GM06990 (cell line): Measurements from ENCODE around the gene DPPA5.
"Not testable (repeated sequence)": the region's sequence is repeated elsewhere in the genome, so short reads cannot be mapped to it uniquely, and the experiment has no call there.

Experiments used
- DNase-seq: peaks from one replicate; pipeline ENCODE4 v3.0.0-alpha.2; 2011; ENCODE audit not compliant: insufficient read length; ENCODE audit errors: extremely low read depth
- H3K27me3 ChIP-seq: replicated peaks from 2 replicates; pipeline ENCODE4 v1.6.0; 2011; ENCODE audit warnings: low read length; ENCODE audit not compliant: control insufficient read depth, insufficient read depth
- H3K36me3 ChIP-seq: 2 replicates; pipeline ENCODE4 v1.5.1; 2011; ENCODE audit warnings: low read length; ENCODE audit not compliant: control insufficient read depth, insufficient read depth
- H3K4me3 ChIP-seq: replicated peaks from 2 replicates; pipeline ENCODE4 v1.5.1; 2011; ENCODE audit warnings: low read depth, mild to moderate bottlenecking, control low read depth, low read length
- TF ChIP-seq, protein P1 (sequence below): IDR thresholded peaks from 2 replicates; pipeline ENCODE4 v1.5.1; 2011; ENCODE audit warnings: low read length, control low read depth, mild to moderate bottlenecking, inconsistent platforms; ENCODE audit not compliant: insufficient read depth, poor library complexity, severe bottlenecking

DPPA5 gene

DNA sequence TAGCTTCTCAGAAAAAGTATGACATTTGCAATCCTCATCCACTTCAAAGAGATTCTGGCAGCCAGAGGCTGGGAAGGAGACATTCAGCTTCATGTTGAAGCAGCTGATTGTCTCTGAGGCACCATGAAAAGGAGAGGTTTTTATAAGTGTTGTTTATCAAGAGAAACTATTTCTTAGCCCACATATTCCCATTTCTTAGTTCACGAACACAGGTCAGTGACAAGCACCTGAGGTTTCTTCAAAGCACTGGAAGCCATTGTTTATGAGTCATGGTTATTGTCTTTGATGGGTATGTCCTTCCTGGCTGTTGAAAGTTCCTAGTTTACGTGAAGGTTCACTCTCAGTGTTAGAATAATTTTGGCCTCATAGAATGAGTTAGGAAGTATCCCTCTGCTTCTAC, 37.6 kb upstream of the DPPA5 start:
- Histone ChIP-seq H3K4me3 (no peak overlapping the region), H3K36me3 (no peaks in the 10 kb centered on the region), H3K27me3 (no peaks in the 10 kb centered on the region; the same call in 1 of the 2 replicates)
- TF ChIP-seq, protein P1, sequence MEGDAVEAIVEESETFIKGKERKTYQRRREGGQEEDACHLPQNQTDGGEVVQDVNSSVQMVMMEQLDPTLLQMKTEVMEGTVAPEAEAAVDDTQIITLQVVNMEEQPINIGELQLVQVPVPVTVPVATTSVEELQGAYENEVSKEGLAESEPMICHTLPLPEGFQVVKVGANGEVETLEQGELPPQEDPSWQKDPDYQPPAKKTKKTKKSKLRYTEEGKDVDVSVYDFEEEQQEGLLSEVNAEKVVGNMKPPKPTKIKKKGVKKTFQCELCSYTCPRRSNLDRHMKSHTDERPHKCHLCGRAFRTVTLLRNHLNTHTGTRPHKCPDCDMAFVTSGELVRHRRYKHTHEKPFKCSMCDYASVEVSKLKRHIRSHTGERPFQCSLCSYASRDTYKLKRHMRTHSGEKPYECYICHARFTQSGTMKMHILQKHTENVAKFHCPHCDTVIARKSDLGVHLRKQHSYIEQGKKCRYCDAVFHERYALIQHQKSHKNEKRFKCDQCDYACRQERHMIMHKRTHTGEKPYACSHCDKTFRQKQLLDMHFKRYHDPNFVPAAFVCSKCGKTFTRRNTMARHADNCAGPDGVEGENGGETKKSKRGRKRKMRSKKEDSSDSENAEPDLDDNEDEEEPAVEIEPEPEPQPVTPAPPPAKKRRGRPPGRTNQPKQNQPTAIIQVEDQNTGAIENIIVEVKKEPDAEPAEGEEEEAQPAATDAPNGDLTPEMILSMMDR, result no peak
- DNase-seq, result no peak

DNA sequence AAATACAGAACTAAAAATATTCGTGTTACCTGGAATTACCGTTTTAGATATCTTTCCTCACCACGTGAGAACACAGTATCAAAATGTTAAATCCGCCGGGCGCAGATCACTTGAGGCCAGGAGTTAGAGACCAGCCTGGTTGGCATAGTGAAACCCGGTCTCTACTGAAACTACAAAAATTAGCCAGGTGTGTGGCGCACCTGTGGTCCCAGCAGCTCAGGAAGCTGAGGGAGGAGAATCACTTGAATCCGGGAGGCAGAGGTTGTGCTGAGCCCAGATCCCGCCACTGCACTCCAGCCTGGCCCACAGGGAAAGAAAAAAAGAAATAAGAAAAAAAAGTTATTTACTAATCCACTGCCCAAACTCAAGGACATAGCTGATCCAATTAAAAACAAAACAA, 35.8 kb upstream of the DPPA5 start:
- Histone ChIP-seq H3K4me3 (no peak overlapping the region), H3K36me3 (no peaks in the 10 kb centered on the region), H3K27me3 (no peaks in the 10 kb centered on the region; the same call in 1 of the 2 replicates)
- DNase-seq, result no peak
- TF ChIP-seq, protein P1, result no peak

DNA sequence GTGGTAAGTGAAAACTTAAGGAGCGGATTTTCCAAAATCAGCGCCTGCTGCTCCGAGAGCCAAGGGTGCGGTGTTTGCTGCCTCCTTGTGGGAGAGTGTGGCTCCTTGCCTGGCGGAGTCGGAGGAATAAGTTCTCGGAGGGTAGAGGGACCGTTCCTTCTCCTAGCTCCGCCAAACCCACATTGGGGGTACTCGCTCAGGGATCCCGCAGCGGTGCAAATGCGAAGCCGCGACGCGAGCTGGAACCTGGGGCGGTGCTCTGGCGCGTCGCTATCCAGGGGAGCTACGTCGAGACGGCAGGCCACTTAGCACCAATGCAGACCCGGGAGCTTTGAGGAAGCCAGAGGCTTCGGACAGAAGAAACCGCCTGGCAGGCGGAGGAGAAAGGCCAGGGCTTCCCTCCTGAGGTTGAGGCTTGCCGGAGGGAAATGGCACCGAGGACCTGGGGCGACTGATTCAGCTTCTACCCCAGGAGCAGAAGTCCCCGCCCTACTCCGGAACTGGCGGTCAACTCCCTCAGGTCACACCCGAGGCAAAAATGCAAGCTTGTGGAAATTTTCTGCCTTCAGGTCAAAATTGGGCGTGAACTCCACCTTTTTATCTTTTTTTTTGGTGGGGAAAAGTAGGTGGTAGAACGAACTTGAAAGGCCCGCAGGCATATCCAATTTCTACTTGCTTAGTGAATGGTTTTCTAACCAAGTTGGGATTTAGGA, 34.9 kb upstream of the DPPA5 start:
- Histone ChIP-seq H3K4me3 (peak overlapping the region; percentile 60), H3K27me3 (no peaks in the 10 kb centered on the region; the same call in 1 of the 2 replicates), H3K36me3 (no peaks in the 10 kb centered on the region)
- TF ChIP-seq, protein P1, result peak; percentile 54
- DNase-seq, result peak; percentile 61

DNA sequence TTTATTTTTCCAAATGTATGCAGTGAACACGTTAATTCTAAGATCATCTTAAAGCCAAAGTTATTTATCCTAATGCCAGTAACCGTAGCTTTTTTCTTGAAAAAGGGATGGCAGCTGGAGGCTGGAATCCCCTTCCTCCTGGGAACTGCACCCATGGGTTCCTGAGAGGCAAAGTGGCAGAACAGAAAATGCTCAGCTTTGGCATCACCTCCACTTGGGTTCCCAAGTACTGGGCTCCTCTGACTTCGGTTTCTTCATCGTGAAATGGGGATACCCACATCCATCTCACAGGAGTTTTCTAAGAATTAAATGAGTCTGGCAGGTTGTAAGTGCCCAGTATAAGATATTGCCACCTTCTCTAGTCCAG, 34.3 kb upstream of the DPPA5 start:
- H3K4me3 ChIP-seq, result peak overlapping the region; percentile 60
- no peaks in the 10 kb centered on the region; the same call in 1 of the 2 replicates for H3K27me3 ChIP-seq
- H3K36me3 ChIP-seq, result no peaks in the 10 kb centered on the region
- TF ChIP-seq, protein P1, result no peak
- no peak for DNase-seq

DNA sequence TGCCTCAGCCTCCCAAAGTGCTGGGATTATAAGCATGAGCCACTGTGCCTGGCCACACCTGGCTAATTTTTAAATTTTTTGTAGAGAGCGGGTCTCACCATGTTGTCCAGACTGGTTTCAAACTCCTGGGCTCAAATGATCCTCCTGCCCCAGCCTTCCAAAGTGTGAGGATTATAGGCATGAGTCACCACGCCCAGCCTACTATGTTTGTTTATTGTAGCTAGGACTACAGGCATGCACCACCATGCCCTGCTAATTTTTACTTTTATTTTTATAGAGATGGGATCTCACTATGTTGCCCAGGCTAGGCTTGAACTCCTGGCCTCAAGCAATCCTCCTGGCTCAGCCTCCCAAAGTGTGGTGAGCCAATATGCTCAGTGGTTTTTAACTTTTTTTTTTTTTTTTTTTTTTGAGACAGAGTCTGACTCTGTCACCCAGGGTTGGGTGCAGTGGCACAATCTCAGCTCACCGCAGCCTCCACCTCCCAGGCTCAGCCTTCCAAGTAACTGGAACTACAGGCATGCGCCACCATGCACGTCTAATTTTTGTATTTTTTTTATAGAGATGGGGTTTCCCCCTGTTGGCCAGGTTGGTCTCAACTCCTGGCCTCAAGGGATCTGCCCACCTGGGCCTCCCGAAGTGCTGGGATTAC, 28.5 kb upstream of the DPPA5 start:
- TF ChIP-seq, protein P1, result no peak
- H3K36me3 ChIP-seq, result no peaks in the 10 kb centered on the region
- no peak overlapping the region for H3K4me3 ChIP-seq
- no peaks in the 10 kb centered on the region for H3K27me3 ChIP-seq
- no peak for DNase-seq

DNA sequence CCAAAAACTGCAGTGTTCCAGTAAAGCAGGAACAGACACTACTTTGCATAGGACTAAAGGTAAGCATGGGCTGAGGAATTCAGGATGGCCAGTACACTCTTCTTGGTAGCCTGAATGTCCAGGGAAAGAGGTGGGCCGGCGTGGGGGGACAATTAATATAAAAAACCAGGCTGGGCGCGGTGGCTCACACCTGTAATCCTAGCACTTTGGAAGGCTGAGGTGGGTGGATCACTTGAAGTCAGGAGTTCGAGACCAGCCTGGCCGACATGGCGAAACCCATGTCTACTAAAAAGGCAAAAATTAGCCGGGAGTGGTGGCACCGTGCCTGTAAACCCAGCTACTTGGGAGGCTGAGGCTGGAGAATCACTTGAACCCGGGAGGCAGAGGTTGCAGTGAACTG, 27.5 kb upstream of the DPPA5 start:
- H3K27me3 ChIP-seq, H3K4me3 ChIP-seq, H3K36me3 ChIP-seq, DNase-seq: not testable (repeated sequence)
